ENCODE measurements around the gene HBM.
"Not testable (repeated sequence)": the region's sequence is repeated elsewhere in the genome, so short reads cannot be mapped to it uniquely, and the experiment has no call there.

HBM gene

DNA sequence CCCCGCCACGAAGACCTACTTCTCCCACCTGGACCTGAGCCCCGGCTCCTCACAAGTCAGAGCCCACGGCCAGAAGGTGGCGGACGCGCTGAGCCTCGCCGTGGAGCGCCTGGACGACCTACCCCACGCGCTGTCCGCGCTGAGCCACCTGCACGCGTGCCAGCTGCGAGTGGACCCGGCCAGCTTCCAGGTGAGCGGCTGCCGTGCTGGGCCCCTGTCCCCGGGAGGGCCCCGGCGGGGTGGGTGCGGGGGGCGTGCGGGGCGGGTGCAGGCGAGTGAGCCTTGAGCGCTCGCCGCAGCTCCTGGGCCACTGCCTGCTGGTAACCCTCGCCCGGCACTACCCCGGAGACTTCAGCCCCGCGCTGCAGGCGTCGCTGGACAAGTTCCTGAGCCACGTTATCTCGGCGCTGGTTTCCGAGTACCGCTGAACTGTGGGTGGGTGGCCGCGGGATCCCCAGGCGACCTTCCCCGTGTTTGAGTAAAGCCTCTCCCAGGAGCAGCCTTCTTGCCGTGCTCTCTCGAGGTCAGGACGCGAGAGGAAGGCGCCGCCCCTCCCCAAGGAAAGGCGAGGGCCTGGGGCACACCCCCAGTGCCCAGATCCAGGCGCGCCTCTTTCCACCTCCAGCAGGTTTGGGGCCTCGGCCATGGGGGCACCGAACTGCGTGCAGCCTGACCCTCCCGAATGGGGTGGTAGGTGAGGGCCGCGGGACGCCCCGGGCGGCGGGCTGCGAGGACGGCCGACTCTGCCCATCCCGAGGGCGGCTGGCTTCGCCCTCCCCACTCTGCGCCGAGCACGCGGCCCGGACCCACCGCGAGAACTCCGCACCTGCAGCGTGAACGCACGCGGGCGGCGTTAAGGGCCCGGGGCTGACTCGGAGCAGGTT lies 15.1 kb downstream of the HBM start:
- DNase-seq (ENCODE audit: low read depth in 1 of 2, low spot score in 1 of 2), result peak; percentile 78 to 80

DNA sequence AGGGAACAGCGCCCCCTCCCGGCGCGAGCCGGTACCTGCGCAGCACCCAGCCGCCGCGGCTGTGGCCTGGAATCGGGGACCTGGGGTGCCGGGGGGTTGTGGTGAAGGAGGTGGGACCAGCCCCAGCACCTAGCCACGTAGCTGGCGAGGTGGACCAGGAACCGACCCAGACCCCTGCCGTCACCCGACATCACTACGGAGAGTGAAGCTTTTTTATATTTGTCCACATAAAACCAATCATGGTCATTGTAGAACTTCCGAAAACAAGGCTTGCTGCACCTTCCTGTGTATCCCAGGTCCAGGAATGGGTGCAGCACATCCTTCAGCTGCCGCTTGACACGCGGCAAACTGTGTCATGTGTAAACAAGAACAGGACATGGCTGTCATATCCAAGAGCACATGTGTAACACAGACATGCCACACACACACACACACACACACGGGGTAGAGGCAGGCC lies 15.8 kb downstream of the HBM start:
- DNase-seq (ENCODE audit: low read depth in 1 of 2, low spot score in 1 of 2), result no peak

GRCh38 chr16:183005-183404 lies 17.2 kb downstream of the HBM start:
- DNase-seq (ENCODE audit: low read depth in 1 of 2, low spot score in 1 of 2), result no peak

GRCh38 chr16:185213-185612 lies 19.4 kb downstream of the HBM start:
- DNase-seq (ENCODE audit: low read depth in 1 of 2, low spot score in 1 of 2), result no peak

GRCh38 chr16:185691-186090 lies 19.9 kb downstream of the HBM start:
- DNase-seq (ENCODE audit: low read depth in 1 of 2, low spot score in 1 of 2), result no peak

GRCh38 chr16:187330-187729 lies 21.6 kb downstream of the HBM start:
- no peak for DNase-seq (ENCODE audit: low read depth in 1 of 2, low spot score in 1 of 2)

DNA sequence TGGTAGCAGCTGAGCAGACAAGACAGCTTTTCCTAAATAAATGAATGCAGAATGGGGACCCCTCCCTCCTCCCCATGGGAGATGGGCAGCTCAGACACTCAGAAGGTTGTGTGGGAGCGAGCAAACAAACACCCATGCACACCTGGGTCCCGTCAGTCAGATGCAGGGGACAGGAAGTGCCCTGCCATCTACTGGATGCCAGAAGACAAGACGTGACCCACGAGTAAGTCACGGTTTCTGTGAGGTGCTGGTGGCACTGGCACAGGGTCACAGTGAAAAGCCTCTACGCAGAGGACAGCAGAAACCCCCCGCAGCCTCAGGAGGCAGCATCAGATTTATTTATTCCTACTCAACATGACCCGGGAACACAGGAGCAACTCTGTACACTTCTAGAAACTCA lies 22.9 kb downstream of the HBM start:
- DNase-seq (ENCODE audit: low read depth in 1 of 2, low spot score in 1 of 2), result no peak

DNA sequence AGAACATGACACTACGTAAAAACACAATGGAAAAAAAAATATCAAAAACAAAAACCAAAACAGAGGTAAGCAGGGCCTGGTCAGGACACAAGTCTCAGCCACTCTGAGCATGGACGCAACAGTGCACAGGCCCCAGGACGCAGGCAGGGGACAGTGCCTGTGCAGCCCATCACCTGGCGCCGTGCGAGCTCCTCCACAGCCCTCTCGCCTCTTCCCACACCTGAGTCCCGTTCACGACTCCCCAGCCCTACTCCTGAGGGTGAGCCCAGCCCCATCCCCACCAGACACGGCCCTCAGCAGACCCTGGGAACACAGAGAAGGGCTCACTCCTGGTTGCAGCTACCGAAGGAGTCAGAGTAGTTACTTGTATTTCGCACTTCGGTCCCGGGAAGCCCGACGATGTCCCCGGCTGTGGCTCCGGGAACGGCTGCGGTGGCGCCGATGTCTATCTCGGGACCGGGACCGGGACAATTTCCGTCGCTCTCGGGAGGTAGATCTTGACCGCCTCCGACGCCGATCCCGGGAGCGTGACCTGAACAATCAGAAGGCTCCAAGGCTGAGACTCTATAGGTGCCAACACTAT lies 23.9 kb downstream of the HBM start:
- DNase-seq (ENCODE audit: low read depth in 1 of 2, low spot score in 1 of 2), result no peak

DNA sequence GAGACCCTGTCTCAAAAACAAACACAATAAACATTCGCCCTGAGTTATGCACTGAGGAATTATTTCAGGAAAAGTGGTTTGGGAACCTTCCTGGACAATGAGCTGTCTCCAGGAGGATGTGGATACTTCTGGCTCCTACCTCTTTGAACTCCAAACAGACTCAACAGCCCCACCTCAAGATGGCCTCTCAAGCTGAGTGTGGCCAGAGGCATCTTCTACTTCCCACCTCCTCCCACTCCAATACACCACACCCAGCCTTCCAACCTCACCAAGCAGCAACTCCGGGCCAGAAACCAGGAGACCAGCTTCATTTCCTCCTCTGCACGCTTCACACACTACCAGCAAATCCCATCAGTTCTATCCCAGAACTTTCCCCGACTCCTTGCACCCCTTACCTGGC lies 26.1 kb downstream of the HBM start:
- DNase-seq (ENCODE audit: low read depth in 1 of 2, low spot score in 1 of 2), result no peak

DNA sequence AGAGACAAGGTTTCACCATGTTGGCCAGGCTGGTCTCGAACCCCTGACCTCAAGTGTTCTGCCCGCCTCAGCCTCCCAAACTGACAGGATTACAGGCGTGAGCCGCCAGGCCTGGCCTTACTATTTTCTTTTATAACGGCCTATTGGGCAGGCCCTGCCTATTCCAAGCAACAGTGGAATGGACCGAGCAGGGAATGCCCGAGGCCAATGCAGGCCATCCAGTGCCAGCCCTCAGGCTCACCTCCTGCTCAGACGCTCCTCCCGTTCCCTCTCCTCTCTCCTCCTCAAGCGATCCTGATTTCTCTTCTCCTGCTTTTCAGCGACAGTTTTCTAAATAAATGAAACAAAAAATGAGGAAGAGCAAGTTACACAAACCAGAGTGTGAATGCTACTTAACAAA lies 26.9 kb downstream of the HBM start:
- DNase-seq (ENCODE audit: low read depth in 1 of 2, low spot score in 1 of 2), result no peak

DNA sequence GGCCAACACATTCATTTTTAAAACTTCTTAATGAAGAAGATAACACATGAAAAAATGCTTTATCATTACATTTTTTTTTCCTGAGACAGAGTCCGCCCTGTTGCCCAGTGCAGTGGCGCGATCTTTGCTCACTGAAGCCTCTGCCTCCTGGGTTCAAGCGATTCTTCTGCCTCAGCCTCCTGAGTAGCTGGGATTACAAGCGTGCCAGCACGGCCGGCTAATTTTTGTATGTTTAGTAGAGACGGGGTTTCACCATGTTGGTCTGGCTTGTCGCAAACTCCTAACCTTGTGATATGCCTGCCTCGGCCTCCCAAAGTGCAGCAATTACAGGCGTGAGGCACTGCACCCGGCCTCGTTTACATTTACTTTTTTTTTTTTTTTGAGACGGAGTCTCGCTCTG lies 27.7 kb downstream of the HBM start:
- no peak for DNase-seq (ENCODE audit: low read depth in 1 of 2, low spot score in 1 of 2)

DNA sequence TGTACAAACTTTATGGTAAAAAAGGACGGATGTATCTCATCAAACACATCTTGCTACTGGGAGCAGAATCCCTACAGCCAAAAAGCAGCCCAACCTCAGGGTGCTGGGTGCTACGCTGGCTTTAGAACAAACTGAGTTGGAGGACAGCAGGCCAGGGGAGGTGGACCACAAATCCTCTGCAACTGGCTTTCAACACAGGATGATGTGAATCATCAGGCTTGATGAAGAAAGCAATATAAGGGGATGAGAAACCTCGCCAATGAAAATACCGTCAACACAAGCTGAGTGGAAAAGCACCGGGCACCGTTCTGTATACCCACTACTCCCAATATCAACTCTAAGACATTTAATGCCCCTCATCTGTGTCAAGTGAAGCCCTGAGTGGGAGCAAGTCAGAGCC lies 28.7 kb downstream of the HBM start:
- DNase-seq (ENCODE audit: low read depth in 1 of 2, low spot score in 1 of 2), result no peak

GRCh38 chr16:200388-200787 lies 34.6 kb downstream of the HBM start:
- DNase-seq (ENCODE audit: low read depth in 1 of 2, low spot score in 1 of 2), result no peak

- DNase-seq (ENCODE audit: low read depth in 1 of 2, low spot score in 1 of 2), result no peak
Observed at GRCh38 chr16:203246-203645, 37.5 kb downstream of the HBM start.

- not testable (repeated sequence) for DNase-seq (ENCODE audit: low read depth in 1 of 2, low spot score in 1 of 2)
Observed at GRCh38 chr16:204046-204445, 38.3 kb downstream of the HBM start.

DNA sequence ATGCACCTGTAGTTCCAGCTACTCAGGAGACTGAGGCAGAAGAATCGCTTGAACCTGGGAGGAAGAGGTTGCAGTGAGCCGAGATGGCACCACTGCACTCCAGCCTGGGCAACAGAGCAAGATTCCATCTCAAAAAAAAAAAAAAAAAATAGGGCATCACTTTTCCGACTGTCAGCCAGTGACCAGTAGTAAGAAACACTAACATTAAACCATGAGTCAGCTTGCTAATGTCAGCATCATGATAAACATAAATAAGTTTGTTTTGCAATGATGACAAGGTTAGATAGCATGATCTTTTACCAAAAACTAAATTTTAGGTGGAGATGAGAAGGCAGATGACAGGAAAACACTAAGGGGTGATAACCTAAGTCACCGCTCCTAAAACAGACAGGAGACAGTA lies 43.6 kb downstream of the HBM start:
- DNase-seq (ENCODE audit: low read depth in 1 of 2, low spot score in 1 of 2), result not testable (repeated sequence)

GRCh38 chr16:211631-212180 lies 45.9 kb downstream of the HBM start:
- DNase-seq (ENCODE audit: low read depth in 1 of 2, low spot score in 1 of 2), result not testable (repeated sequence)

DNA sequence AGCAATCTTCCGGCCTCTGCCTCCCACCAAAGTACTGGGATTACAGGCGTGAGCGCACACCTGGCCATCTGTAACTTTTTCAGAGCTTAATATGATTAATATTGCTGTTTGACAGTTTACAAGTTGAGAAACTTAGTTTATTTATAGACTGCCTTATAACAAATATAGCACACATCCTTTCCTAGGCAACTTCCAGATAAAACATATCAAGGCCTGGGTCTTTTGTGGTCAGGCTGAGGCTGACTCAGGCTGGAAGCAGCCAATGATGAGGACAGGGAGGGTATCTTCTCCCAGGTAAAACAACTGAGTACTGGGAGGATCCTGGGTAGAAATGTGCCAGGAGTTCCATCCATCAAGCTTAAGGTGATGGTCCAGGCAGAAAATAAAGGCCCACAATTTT lies 47.2 kb downstream of the HBM start:
- no peak for DNase-seq (ENCODE audit: low read depth in 1 of 2, low spot score in 1 of 2)
